Fibroblast of mammary gland (primary cell): ENCODE results near the gene TIMM17A.

Experiments
- DNase-seq: peaks from one replicate; pipeline ENCODE4 v3.0.0-alpha.2; 2010; ENCODE audit warnings: low read depth
- H3K4me3 ChIP-seq: 2 replicates; pipeline ENCODE4 v1.5.1; 2011; ENCODE audit warnings: low read depth, mild to moderate bottlenecking, low read length, moderate library complexity; ENCODE audit not compliant: control insufficient read depth
- TF ChIP-seq, protein P1 (sequence below): conservative IDR thresholded peaks from 2 replicates; pipeline ENCODE4 v1.5.1; 2011; ENCODE audit warnings: low read depth, low read length, inconsistent platforms; ENCODE audit not compliant: control insufficient read depth, insufficient read depth

The TIMM17A gene

DNA sequence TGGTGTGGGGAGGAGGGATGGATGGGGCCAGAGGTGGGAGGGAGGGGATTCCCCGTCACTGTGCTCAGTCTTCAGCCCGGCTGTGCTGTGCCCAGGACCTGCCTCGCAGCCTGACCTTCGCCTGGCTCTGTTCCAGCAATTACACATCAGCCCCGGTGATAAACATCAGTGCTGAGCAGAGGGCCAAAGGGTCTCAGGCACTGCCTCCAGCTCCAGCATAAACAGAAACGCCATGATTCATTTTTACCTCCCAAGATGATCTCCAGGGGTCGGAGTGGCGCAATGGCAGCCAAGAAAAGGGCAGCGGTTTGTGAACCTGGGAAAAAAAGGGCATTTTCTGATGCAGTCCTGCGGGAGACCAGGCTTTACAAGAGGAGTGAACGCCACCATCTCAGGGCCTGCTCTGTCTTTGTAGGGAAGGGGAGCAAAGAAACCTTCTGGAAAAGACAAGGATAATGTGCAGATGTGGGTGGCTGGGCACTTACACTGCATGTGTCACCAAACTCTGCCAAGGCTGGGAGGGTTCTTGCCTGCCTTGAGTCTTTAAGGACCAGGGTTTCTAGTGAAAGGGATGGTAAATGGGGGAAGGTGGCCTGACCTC, 38.6 kb upstream of the TIMM17A start:
- TF ChIP-seq, protein P1, sequence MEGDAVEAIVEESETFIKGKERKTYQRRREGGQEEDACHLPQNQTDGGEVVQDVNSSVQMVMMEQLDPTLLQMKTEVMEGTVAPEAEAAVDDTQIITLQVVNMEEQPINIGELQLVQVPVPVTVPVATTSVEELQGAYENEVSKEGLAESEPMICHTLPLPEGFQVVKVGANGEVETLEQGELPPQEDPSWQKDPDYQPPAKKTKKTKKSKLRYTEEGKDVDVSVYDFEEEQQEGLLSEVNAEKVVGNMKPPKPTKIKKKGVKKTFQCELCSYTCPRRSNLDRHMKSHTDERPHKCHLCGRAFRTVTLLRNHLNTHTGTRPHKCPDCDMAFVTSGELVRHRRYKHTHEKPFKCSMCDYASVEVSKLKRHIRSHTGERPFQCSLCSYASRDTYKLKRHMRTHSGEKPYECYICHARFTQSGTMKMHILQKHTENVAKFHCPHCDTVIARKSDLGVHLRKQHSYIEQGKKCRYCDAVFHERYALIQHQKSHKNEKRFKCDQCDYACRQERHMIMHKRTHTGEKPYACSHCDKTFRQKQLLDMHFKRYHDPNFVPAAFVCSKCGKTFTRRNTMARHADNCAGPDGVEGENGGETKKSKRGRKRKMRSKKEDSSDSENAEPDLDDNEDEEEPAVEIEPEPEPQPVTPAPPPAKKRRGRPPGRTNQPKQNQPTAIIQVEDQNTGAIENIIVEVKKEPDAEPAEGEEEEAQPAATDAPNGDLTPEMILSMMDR, result no peak
- no peak overlapping the region for H3K4me3 ChIP-seq
- DNase-seq, result peak; percentile 99

- TF ChIP-seq, protein P1, result no peak
- H3K4me3 ChIP-seq, result no peak overlapping the region
- peak; percentile 96 for DNase-seq
Measured at GRCh38 chr1:201917362-201918033, 37.8 kb upstream of the TIMM17A start.

GRCh38 chr1:201918343-201918742, 37.0 kb upstream of the TIMM17A start:
- no peak overlapping the region for H3K4me3 ChIP-seq
- no peak for DNase-seq
- TF ChIP-seq, protein P1, result no peak

DNA sequence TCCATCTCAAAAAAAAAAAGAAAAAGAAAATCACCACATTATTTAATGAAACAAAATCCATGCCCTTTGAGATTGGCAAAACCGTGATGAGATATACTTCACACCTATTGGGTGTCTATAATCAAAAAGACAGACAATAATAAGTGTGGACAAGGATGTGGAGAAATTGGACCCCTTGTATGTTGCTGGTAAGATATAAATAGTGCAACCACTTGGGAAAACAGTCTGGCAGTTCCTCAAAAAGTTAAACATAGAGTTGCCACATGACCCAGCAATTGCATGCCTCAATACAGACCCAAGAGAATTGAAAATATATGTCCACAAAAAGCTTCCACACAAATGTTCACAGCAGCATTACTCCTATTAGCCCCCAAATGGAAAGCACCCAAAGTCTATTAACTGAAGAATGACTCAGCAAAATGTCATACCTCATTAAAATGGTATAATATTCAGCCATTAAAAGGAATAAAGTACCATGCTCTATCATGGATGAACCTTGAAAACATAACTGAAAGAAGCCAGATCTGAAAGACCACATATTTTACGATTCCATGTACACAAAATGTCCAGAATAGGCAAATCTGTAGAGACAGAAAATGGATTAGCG, 33.2 kb upstream of the TIMM17A start:
- no peak overlapping the region for H3K4me3 ChIP-seq
- TF ChIP-seq, protein P1, result no peak
- no peak for DNase-seq

DNA sequence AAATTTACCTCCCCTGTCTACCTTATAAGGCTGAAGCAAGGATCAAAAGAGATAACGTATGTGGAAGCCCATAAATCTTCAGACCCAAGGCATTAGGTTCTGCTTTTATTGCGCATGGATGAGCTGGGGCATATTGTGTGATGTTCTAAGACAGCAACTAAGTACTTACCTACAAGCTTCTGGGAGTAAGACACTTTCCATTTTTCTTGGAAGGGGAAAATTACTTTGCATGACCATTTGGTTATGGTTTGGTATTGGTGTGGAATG, 30.1 kb upstream of the TIMM17A start:
- no peak for DNase-seq
- no peak overlapping the region for H3K4me3 ChIP-seq
- TF ChIP-seq, protein P1, result no peak

- no peak overlapping the region for H3K4me3 ChIP-seq
- DNase-seq, result no peak
- TF ChIP-seq, protein P1, result no peak
Measured at GRCh38 chr1:201925981-201926645, 29.2 kb upstream of the TIMM17A start.
